Choroid plexus epithelial cell (primary cell): Measurements from ENCODE around the gene OPRD1.

Experiments
- DNase-seq: peaks from one replicate; pipeline ENCODE4 v3.0.0-alpha.2; 2010; ENCODE audit warnings: low read depth
- H3K4me3 ChIP-seq: 2 replicates; pipeline ENCODE4 v1.5.1; 2011; ENCODE audit warnings: low read depth, mild to moderate bottlenecking, control low read depth, low read length, moderate library complexity
- TF ChIP-seq, protein P1 (sequence below): conservative IDR thresholded peaks from 2 replicates; pipeline ENCODE4 v1.5.1; 2011; ENCODE audit warnings: low read depth, mild to moderate bottlenecking, control low read depth, inconsistent platforms, low read length, moderate library complexity

Gene OPRD1

DNA sequence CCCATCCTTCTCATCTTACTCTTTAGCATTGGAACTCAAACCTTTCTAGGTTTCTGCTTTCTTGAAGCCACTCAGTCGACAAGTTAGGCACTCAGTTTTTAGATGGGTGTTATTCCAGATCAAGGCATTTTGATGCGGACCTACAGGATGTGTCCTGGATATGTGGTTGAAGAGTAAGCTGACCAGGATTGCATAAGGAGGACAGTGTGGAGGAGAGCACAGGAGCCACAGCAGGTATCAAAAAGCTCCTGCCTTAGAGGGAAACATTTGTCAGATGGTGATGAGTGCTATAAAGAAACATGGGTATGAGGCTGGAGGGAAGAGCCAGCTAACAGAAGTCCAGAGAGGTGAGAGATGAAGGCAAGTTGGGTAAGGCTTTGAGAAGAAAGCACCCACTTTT lies 33.9 kb upstream of the OPRD1 start:
- no peak for DNase-seq
- H3K4me3 ChIP-seq = no peak overlapping the region
- TF ChIP-seq, protein P1, sequence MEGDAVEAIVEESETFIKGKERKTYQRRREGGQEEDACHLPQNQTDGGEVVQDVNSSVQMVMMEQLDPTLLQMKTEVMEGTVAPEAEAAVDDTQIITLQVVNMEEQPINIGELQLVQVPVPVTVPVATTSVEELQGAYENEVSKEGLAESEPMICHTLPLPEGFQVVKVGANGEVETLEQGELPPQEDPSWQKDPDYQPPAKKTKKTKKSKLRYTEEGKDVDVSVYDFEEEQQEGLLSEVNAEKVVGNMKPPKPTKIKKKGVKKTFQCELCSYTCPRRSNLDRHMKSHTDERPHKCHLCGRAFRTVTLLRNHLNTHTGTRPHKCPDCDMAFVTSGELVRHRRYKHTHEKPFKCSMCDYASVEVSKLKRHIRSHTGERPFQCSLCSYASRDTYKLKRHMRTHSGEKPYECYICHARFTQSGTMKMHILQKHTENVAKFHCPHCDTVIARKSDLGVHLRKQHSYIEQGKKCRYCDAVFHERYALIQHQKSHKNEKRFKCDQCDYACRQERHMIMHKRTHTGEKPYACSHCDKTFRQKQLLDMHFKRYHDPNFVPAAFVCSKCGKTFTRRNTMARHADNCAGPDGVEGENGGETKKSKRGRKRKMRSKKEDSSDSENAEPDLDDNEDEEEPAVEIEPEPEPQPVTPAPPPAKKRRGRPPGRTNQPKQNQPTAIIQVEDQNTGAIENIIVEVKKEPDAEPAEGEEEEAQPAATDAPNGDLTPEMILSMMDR = no peak

- TF ChIP-seq, protein P1 = no peak
These were observed 32.1 kb upstream of the OPRD1 start for GRCh38 chr1:28779751-28780408.

DNA sequence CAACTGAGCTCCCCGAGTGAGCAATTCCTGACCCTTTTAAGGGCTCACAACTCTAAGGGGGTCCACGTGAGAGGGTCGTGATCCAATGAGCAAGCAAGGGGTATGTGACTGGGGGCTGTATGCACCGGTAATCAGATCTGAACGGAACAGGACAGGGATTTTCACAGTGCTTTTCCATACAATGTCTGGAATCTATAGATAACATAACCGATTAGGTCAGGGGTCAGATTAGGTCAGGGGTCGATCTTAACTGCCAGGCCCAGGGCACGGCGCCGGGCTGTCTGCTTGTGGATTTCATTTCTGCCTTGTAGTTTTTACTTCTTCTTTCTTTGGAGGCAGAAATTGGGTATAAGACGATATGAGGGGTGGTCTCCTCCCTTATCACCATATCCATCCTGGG lies 30.7 kb upstream of the OPRD1 start:
- no peak for DNase-seq
- TF ChIP-seq, protein P1 = no peak
- no peak overlapping the region for H3K4me3 ChIP-seq

More at GRCh38 chr1:28779751-28780408, 32.1 kb upstream of the OPRD1 start:
- peak; percentile 23 for DNase-seq
- no peak overlapping the region for H3K4me3 ChIP-seq

GRCh38 chr1:28782011-28782410 lies 30.0 kb upstream of the OPRD1 start:
- TF ChIP-seq, protein P1 = no peak
- H3K4me3 ChIP-seq = no peak overlapping the region
- no peak for DNase-seq

DNA sequence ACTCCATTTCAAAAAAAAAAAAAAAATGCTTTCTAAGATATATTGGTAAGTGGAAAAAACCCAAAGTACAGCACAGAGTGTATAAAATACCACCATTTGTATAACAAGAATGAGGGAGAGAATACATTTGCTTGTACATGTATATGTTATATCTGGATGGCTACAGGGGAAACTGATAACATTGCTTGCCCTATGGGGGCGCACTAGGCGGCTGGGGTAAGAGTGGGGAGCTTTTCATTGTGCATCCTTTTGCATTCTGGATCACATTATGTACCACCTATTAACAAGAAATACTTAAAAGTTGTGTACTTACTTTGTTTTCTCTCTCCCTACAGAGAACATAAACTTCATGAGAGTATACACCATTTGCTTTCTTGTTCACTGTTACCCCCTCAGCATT lies 28.6 kb upstream of the OPRD1 start:
- TF ChIP-seq, protein P1 = no peak
- DNase-seq = no peak
- H3K4me3 ChIP-seq = no peak overlapping the region

- DNase-seq = no peak
- TF ChIP-seq, protein P1 = no peak
- H3K4me3 ChIP-seq = no peak overlapping the region
These were observed 22.6 kb upstream of the OPRD1 start for GRCh38 chr1:28789412-28789811.

DNA sequence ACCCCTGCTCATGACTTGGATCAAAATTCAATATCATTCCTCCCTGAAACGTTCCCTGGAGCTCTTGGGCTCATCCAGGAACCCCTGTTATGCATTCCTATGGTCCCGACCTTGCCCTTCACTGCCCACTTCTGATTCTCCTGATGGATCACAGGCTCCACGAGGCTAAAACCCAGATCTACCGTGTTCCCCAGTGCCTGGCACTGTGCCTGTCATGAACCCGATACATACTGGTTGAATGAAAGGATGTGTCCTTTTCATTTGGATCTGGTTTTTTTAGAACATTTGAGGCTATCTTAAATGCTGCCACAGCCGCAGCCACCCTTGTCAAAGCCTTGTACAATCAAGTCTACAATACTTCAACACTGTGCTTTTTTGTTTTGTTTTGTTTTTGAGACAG lies 22.2 kb upstream of the OPRD1 start:
- no peak for DNase-seq
- TF ChIP-seq, protein P1 = no peak
- H3K4me3 ChIP-seq = no peak overlapping the region
